WTC11 (cell line): ENCODE results near the gene TMEM179B. TPM values are rescaled to one million over a fixed set of nuclear protein-coding genes. Genes with fewer than 3 reads are reported as not detected.

Experiments used
- ATF1 ChIP-seq: sonication (generic); formaldehyde crosslinking; IDR thresholded peaks from 2 replicates; pipeline ENCODE4 v1.8.1; 2023; ENCODE audit warnings: mild to moderate bottlenecking, moderate library complexity, missing genetic modification reagents
- CTCF ChIP-seq: fragments of 200-600 bp; IDR thresholded peaks from 2 replicates; pipeline ENCODE4 v1.8.0; 2022; ENCODE audit warnings: antibody characterized with exemption
- E2F4 ChIP-seq: sonication (generic); formaldehyde crosslinking; IDR thresholded peaks from 2 replicates; pipeline ENCODE4 v1.8.1; 2022; ENCODE audit warnings: low read depth, mild to moderate bottlenecking, moderate library complexity, missing genetic modification reagents, borderline replicate concordance
- E2F5 ChIP-seq: sonication (generic); formaldehyde crosslinking; IDR thresholded peaks from 2 replicates; pipeline ENCODE4 v1.8.1; 2022; ENCODE audit warnings: mild to moderate bottlenecking, moderate library complexity, missing genetic modification reagents
- FOXJ3 ChIP-seq: sonication (generic); formaldehyde crosslinking; IDR thresholded peaks from 2 replicates; pipeline ENCODE4 v1.9.0; 2021; ENCODE audit warnings: missing genetic modification reagents, mild to moderate bottlenecking, borderline replicate concordance
- FOXP4 ChIP-seq: sonication (generic); formaldehyde crosslinking; IDR thresholded peaks from 2 replicates; pipeline ENCODE4 v1.8.0; 2022; ENCODE audit warnings: mild to moderate bottlenecking, missing genetic modification reagents
- HMGA2 ChIP-seq: fragments of 250-450 bp; sonication (Bioruptor Pico); IDR thresholded peaks from 2 replicates; pipeline ENCODE4 v1.4.0; 2021; ENCODE audit warnings: mild to moderate bottlenecking, moderate library complexity
- HMGXB4 ChIP-seq: sonication (generic); formaldehyde crosslinking; IDR thresholded peaks from 2 replicates; pipeline ENCODE4 v1.8.1; 2023; ENCODE audit warnings: mild to moderate bottlenecking, moderate library complexity, missing genetic modification reagents
- MLX ChIP-seq: sonication (generic); formaldehyde crosslinking; IDR thresholded peaks from 2 replicates; pipeline ENCODE4 v1.8.1; 2023; ENCODE audit warnings: mild to moderate bottlenecking, missing genetic modification reagents, moderate library complexity
- NFE2L1 ChIP-seq: sonication (generic); formaldehyde crosslinking; IDR thresholded peaks from 2 replicates; pipeline ENCODE4 v1.8.1; 2023; ENCODE audit warnings: missing genetic modification reagents
- NFYB ChIP-seq: sonication (generic); formaldehyde crosslinking; conservative IDR thresholded peaks from 2 replicates; pipeline ENCODE4 v1.8.0; 2022; ENCODE audit warnings: low read depth, missing genetic modification reagents
- NR2C2 ChIP-seq: sonication (generic); formaldehyde crosslinking; IDR thresholded peaks from 2 replicates; pipeline ENCODE4 v1.8.0; 2022; ENCODE audit warnings: mild to moderate bottlenecking, missing genetic modification reagents
- PREB ChIP-seq: sonication (generic); formaldehyde crosslinking; IDR thresholded peaks from 2 replicates; pipeline ENCODE4 v1.8.1; 2022; ENCODE audit warnings: mild to moderate bottlenecking, missing genetic modification reagents, moderate library complexity, borderline replicate concordance
- RELA ChIP-seq: sonication (generic); formaldehyde crosslinking; IDR thresholded peaks from 2 replicates; pipeline ENCODE4 v1.8.1; 2022; ENCODE audit warnings: missing genetic modification reagents, mild to moderate bottlenecking, borderline replicate concordance
- USF1 ChIP-seq: sonication (generic); formaldehyde crosslinking; IDR thresholded peaks from 2 replicates; pipeline ENCODE4 v1.8.0; 2022; ENCODE audit warnings: mild to moderate bottlenecking, missing genetic modification reagents
- ZBTB43 ChIP-seq: sonication (generic); formaldehyde crosslinking; IDR thresholded peaks from 2 replicates; pipeline ENCODE4 v1.8.1; 2023; ENCODE audit warnings: mild to moderate bottlenecking, missing genetic modification reagents
- ZMAT4 ChIP-seq: fragments of 250-450 bp; sonication (Bioruptor Pico); IDR thresholded peaks from 2 replicates; pipeline ENCODE4 v1.9.0; 2021; ENCODE audit warnings: mild to moderate bottlenecking
- ZNF121 ChIP-seq: sonication (generic); formaldehyde crosslinking; IDR thresholded peaks from 2 replicates; pipeline ENCODE4 v1.8.0; 2023; ENCODE audit warnings: missing genetic modification reagents
- ZNF219 ChIP-seq: sonication (generic); formaldehyde crosslinking; IDR thresholded peaks from 2 replicates; pipeline ENCODE4 v1.8.0; 2023; ENCODE audit warnings: missing genetic modification reagents, mild to moderate bottlenecking, borderline replicate concordance
- ZNF232 ChIP-seq: sonication (generic); formaldehyde crosslinking; IDR thresholded peaks from 2 replicates; pipeline ENCODE4 v1.8.0; 2022; ENCODE audit warnings: mild to moderate bottlenecking, missing genetic modification reagents
- ZNF263 ChIP-seq: sonication (generic); formaldehyde crosslinking; IDR thresholded peaks from 2 replicates; pipeline ENCODE4 v1.8.1; 2022; ENCODE audit warnings: low read depth, mild to moderate bottlenecking, moderate library complexity, missing genetic modification reagents
- ZNF317 ChIP-seq: sonication (generic); formaldehyde crosslinking; IDR thresholded peaks from 2 replicates; pipeline ENCODE4 v1.8.1; 2023; ENCODE audit warnings: low read depth, mild to moderate bottlenecking, moderate library complexity, missing genetic modification reagents, borderline replicate concordance
- ZSCAN18 ChIP-seq: fragments of 250-450 bp; sonication (Bioruptor Pico); IDR thresholded peaks from 2 replicates; pipeline ENCODE4 v2.1.2; 2022; ENCODE audit warnings: mild to moderate bottlenecking, moderate library complexity
- total RNA-seq: library from RNA; stranded (reverse); gene quantifications from 3 replicates; pipeline ENCODE4 v1.2.3, GENCODE V29; 2021

TMEM179B gene
- total RNA-seq, 1 experiment from 2014 or later, result 21.4 TPM

GRCh38 chr11:62839050-62839945 lies 52.1 kb downstream of the TMEM179B start, which contains the start of gene WDR74 (continued):
- TF ChIP-seq HMGXB4 (CRISPR knock-in tag) (peak; percentile 87), ZNF232 (CRISPR knock-in tag) (peak; percentile 82; the same call in 1 of the 2 replicates), USF1 (CRISPR knock-in tag) (peak; percentile 47; the same call in 1 of the 2 replicates), RELA (CRISPR knock-in tag) (no peak), HMGA2 (no peak), MLX (no peak), ZMAT4 (CRISPR knock-in tag) (no peak), ZNF219 (CRISPR knock-in tag) (no peak), ZBTB43 (CRISPR knock-in tag) (peak; percentile 51; the same call in 1 of the 2 replicates), E2F4 (0 out of 2 replicates have a peak, but pooled peaks have one; percentile 39), FOXP4 (CRISPR knock-in tag) (peak; percentile 57; the same call in 1 of the 2 replicates), ZSCAN18 (CRISPR knock-in tag) (no peak), CTCF (no peak), ZNF121 (no peak), ZNF317 (no peak), NFYB (CRISPR knock-in tag) (no peak), FOXJ3 (CRISPR knock-in tag) (no peak), E2F5 (CRISPR knock-in tag) (0 out of 2 replicates have a peak, but pooled peaks have one; percentile 29), NFE2L1 (CRISPR knock-in tag) (peak; percentile 89; the same call in 1 of the 2 replicates), PREB (CRISPR knock-in tag) (no peak), ZNF263 (no peak), NR2C2 (no peak), ATF1 (CRISPR knock-in tag) (peak; percentile 94)
